Choroid plexus epithelial cell (primary cell): ENCODE measurements around the gene GRB10.
"Not testable (repeated sequence)": the region's sequence is repeated elsewhere in the genome, so short reads cannot be mapped to it uniquely, and the experiment has no call there.

Experiments used
- DNase-seq: peaks from one replicate; pipeline ENCODE4 v3.0.0-alpha.2; 2010; ENCODE audit warnings: low read depth
- H3K4me3 ChIP-seq: 2 replicates; pipeline ENCODE4 v1.5.1; 2011; ENCODE audit warnings: low read depth, mild to moderate bottlenecking, control low read depth, low read length, moderate library complexity
- CTCF ChIP-seq: conservative IDR thresholded peaks from 2 replicates; pipeline ENCODE4 v1.5.1; 2011; ENCODE audit warnings: low read depth, mild to moderate bottlenecking, control low read depth, inconsistent platforms, low read length, moderate library complexity

Gene GRB10

GRCh38 chr7:50580057-50580456 is 202.6 kb downstream of the GRB10 start:
- no peak for TF ChIP-seq CTCF
- no peak overlapping the region for H3K4me3 ChIP-seq
- DNase-seq = no peak

GRCh38 chr7:50578105-50578504 is 204.6 kb downstream of the GRB10 start:
- not testable (repeated sequence) for DNase-seq, H3K4me3 ChIP-seq

GRCh38 chr7:50577569-50577968 is 205.1 kb downstream of the GRB10 start:
- TF ChIP-seq CTCF = no peak
- no peak overlapping the region for H3K4me3 ChIP-seq
- DNase-seq = no peak

GRCh38 chr7:50576388-50576787 is 206.3 kb downstream of the GRB10 start:
- H3K4me3 ChIP-seq, DNase-seq: not testable (repeated sequence)

GRCh38 chr7:50567715-50568261 is 214.9 kb downstream of the GRB10 start:
- DNase-seq = no peak
- TF ChIP-seq CTCF = no peak
- H3K4me3 ChIP-seq = no peak overlapping the region

- TF ChIP-seq CTCF = no peak
- no peak overlapping the region for H3K4me3 ChIP-seq
- no peak for DNase-seq
These were observed 216.7 kb downstream of the GRB10 start for GRCh38 chr7:50565977-50566376.

- H3K4me3 ChIP-seq = no peak overlapping the region
- DNase-seq = no peak
- TF ChIP-seq CTCF = no peak
These were observed 217.2 kb downstream of the GRB10 start for GRCh38 chr7:50565559-50565916.

GRCh38 chr7:50564640-50565558 is 217.8 kb downstream of the GRB10 start, which contains the start of gene DDC:
Gene DDC, minus strand, starts transcription at chr7:50565405. Its CDS starts 21,320 bp downstream, at chr7:50544085.
- no peak within 1 kb of the TSS for H3K4me3 ChIP-seq
- TF ChIP-seq CTCF = no peak
- DNase-seq = no peak
